ENCODE results near the gene NSUN7.
"Not testable (repeated sequence)": the region's sequence is repeated elsewhere in the genome, so short reads cannot be mapped to it uniquely, and the experiment has no call there.

GRCh38 chr4:40817157-40817556 is 67.4 kb downstream of the NSUN7 start:
- TF ChIP-seq CTCF (conservative IDR thresholded peaks at IDR 0.05; ENCODE audit: low read depth, low read length); EZH2 (IDR thresholded peaks at IDR 0.05; ENCODE audit: borderline replicate concordance, low read depth, low read length, poor library complexity, severe bottlenecking): not testable (repeated sequence)
